CD4-positive, alpha-beta T cell treated with Interleukin-17A for 4 hours (primary cell): Measurements from ENCODE around the gene ACRV1.
"Not testable (repeated sequence)": the region's sequence is repeated elsewhere in the genome, so short reads cannot be mapped to it uniquely, and the experiment has no call there.

Experiments
- DNase-seq: peaks from one replicate; pipeline ENCODE4 v3.0.0-alpha.2; 2020; ENCODE audit warnings: mixed read lengths

Gene ACRV1

GRCh38 chr11:125680747-125681146, at the start of gene ACRV1:
Gene ACRV1 (minus strand): TSS chr11:125680847. CDS start chr11:125680780, 67 bp downstream.
- no peak for DNase-seq

GRCh38 chr11:125728969-125729368, 48.3 kb upstream of the ACRV1 start:
- no peak for DNase-seq

DNA sequence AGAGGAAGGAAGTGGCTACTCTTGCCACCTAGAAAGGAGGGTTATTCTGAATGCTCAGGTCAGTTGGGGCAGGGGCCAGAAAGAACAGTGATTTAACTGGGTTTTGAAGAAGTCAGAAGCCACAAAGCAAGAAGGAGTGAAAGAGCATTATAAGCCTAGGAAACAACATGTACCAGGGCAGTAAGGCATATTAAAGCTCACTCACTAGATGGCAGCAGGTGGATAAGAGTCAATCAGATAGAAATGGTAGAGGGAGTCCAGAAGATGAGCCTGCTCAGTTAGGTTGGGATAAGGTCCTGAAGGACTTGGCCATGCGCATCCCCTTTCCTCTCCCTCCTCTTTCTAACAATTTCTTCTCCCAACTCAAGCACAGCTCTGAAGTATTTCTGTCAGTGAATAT, 43.5 kb upstream of the ACRV1 start:
- no peak for DNase-seq

- no peak for DNase-seq
These were observed 40.1 kb upstream of the ACRV1 start for GRCh38 chr11:125720781-125721180.

- DNase-seq: not testable (repeated sequence)
These were observed 24.0 kb upstream of the ACRV1 start for GRCh38 chr11:125704686-125705085.

DNA sequence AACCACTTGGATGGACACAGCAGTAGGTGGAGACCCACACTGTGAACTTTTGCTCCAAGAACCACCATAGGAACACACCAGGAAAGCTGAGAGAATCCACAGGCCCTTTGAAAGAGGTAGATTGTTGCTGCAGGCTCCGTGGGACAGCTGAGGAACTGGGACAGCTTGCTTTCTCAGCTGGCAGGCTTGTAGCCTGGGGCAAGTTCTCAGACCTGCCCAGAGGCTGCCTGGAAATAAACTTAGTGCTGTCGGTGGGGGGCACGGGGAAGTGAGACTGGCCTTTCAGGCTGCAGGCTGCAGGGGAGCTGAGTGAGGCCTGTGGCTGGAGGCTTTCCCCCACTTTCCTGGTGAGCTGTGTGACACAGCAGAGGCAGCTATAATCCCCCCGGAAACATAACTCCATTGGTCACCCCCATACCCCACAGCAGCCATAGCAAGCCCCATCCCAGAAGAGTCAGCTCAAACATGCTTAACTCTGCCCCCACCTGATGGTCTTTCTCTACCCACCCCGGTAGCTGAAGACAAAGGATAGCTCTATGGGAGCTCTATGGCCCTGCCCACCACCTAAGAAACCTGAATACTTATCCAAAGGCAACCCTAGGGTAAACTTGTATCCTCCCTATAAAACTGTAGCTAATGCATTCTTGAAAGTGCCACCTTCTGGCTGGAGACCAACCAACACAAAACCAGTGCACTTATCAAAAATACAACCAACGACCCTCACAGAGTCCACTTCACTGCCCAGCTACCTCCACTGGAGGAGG, 21.4 kb upstream of the ACRV1 start:
- DNase-seq: no peak

DNA sequence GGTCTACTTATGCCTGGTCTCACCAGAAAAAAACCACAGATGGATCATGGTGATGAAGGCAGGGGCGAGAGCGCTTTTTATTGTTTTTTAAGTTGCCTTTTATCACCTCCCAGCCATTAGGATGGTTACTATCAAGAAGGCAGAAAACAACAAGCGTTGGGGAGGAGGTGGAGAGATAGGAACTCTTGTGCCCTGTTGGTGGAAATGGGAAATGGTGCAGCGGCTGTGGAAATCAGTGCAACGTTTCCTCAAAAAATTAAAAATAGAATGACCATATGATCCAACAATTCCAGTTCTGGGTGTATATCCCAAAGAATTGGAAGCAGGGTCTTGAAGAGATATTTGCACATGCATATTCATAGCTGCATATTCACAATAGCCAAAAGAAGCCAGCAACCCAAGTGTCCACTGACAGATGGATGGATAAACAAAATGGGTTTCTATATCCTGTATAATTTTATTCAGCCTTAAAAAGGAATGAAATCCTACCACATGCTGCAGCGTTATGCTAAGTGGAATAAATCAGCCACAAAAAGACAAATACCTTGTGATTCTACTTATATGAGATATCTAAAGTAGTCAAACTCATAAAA, 20.5 kb upstream of the ACRV1 start:
- no peak for DNase-seq

DNA sequence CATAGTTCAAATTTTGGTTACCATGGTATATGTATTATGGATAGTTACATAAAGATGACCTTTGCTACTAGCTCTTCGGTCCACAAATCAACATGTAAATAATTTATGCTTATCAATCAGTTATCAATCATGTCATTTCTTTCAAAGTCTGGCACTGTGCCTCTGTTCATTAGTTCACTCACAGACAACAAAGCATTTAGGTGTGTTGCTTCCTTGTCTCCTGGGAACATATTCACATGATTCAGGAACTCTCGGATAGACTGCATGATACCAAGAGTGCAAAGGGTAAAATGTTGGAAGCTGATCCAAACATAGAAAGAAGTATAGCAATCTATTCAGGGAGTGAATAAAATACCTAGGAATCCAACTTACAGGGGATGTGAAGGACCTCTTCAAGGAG, 14.3 kb upstream of the ACRV1 start:
- DNase-seq: no peak

- no peak for DNase-seq
These were observed 12.2 kb upstream of the ACRV1 start for GRCh38 chr11:125692887-125693286.

DNA sequence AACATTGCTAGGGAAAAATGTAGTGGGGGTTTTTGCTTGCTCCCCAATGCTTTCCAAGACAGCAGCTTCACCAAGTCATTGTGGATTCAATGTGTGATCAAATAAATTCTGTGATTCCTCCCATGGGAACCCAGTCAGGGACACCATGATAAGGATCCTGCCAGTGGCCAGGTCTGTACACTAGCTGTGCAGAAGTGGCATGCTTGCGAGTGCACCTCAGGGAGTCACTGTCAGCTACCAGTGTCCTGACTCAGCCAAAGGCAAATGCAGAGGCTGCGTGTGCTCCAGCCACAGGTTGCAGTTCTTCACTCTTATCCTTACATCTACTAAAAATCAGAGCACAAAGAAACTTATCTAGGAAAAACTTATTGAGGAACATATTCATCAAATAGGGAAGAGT, 9.4 kb upstream of the ACRV1 start:
- no peak for DNase-seq

DNA sequence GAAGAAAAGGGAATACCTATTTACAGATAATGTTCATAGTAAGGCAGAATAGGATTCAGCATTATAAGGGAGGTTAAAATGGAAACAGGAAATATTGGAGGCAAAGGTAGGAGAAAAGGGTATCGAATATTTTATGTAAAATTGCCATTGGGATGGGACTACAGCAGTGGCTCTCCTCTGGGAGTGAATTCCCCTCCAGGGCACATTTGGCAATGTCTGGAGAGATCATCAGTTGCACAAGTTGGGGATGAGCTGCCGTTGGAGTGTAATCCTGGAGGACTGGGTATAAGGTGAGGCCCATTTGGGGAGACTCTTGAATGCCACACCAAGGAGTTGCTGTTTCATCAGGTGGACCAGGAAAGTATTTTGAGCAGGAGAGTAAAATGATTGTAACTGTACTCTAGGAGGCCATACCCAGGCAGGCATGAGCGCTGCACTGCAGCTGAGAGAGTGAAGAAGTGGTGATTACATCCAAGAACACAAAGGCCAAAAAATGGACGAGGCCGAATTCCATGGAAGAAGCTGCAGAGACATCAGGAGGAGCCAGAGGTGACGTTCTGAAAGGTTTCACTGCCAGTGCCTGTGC, 8.7 kb upstream of the ACRV1 start:
- DNase-seq: no peak

- no peak for DNase-seq
These were observed 8.0 kb upstream of the ACRV1 start for GRCh38 chr11:125688632-125689031.

GRCh38 chr11:125688066-125688465, 7.4 kb upstream of the ACRV1 start:
- no peak for DNase-seq

- no peak for DNase-seq
These were observed 4.6 kb upstream of the ACRV1 start for GRCh38 chr11:125685228-125685627.

- no peak for DNase-seq
These were observed 810 bp downstream of the ACRV1 start for GRCh38 chr11:125679837-125680236.

- DNase-seq: no peak
These were observed 1.2 kb downstream of the ACRV1 start for GRCh38 chr11:125679397-125679796.

DNA sequence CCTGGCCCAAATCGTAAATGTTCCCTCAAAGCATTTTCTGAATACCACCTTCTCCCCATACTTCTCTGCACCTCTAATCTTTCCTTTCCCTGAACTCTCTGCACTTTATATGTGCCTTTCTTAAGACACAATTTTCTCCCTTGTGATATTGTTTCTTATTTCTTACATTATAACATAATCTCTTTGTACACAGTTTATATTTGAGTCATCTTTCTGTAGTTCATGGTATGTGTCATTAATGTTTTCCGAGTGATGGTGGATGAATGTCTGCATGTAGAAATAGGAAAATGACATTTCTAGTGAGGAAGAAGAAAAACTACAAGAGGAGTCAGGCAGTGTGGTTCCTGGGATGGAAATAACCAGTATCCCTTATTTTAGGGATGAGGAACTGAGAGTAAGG, 5.5 kb downstream of the ACRV1 start:
- no peak for DNase-seq

- no peak for DNase-seq
These were observed 6.4 kb downstream of the ACRV1 start for GRCh38 chr11:125674210-125674609.

DNA sequence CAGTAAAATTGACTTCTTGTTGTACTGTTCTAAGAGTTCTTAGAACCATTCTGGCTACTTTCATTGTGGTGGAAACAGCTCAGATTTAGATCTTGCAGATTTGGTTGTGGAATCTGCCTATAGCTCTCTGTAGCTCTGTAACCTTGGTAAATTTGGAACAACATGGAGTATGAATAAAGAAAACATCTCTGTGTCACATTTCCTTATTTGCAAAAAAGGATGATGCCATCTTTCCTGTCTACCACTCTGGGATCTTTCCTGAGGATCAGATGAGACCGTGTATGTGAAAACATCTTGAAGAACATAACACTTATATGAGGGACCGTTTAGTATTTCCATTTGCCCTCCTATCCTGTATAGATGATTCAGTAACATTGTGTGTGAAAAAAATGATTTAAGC, 9.1 kb downstream of the ACRV1 start:
- DNase-seq: no peak

DNA sequence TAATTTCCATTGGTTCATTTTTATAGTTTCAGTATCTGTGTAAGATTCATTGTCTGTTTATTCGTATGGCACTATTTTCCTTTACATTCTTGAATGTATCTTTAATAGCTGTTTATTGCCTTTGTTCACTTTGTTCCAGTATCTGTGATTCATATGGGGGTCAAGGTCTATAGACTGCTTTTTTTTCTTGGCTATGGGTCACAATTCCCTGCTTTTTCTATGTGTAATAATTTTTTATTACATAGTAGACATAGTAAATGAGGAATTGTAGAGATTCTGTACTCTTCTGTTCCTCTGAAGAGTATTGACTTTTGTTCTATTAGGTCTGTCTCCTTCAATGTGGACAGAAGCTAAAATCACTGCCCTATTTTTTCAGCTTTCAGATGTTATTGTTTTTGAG, 10.5 kb downstream of the ACRV1 start:
- DNase-seq: no peak

DNA sequence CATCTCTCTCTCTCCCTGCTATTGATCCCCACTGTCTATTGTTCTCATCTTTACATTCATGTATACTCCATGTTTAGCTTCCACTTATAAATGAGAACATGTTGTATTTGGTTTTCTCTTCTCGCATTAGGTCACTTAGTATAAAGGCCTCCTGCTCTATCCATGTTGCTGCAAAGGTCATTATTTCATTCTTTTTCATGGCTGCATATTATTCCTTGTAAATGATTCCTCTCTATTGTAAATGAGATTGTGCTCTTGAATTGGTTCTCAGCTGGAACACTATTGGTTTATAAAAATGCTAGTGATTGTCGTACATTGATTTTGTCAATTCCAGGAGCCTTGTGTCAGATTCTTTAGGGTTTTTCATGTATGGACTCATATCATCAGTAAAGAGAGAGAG, 13.5 kb downstream of the ACRV1 start:
- DNase-seq: no peak

DNA sequence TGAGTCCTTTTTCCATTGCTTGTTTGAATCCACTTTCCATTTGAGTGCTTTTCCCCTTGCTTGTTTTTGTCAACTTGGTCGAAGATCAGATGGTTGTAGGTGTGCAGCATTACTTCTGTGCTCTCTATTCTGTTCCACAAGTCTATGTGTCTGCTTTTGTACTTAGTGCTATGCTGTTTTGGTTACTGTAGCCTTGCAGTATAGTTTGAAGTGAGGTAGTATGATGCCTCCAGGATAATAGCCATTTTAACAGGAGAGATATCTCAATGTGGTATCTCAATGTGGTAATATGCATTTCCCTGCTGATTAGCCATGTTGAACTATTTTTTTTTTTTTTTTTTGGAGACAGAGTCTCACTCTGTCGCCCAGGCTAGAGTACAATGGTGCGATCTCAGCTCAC, 16.7 kb downstream of the ACRV1 start:
- no peak for DNase-seq

DNA sequence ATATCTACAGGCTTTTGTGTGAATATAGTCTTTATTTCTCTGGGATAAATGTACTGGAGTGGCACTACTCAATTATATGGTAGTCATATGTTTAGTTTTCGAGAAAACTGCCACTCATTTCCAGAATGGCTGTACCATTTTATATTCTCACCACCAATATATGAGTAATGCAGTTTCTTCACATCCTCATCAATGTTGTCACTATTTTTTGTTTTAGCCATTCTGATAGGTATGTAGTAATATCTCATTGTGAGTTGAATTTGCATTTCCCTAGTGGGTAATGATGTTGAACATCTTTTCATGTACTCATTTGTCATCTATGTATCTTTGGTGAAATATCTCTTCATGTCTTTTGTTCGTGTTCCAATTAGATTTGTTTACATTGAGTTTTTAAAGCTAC, 18.0 kb downstream of the ACRV1 start:
- no peak for DNase-seq

GRCh38 chr11:125649465-125650166, 31.0 kb downstream of the ACRV1 start:
- no peak for DNase-seq
